Type B pancreatic cell (in vitro differentiated cells): ENCODE results near the gene NXT1. TPM values are rescaled to one million over a fixed set of nuclear protein-coding genes. Genes with fewer than 3 reads are reported as not detected.
A peak's percentile ranks its signal among the peaks of the same experiment; 100 is the strongest.

ENCODE experiments used
- DNase-seq: peaks from one replicate; pipeline ENCODE4 v3.0.0; 2021; ENCODE audit warnings: mixed read lengths; ENCODE audit not compliant: unreplicated experiment; ENCODE audit errors: extremely low spot score
- H3K27ac Mint-ChIP-seq: 2 replicates; pipeline ENCODE4 v1.8.0; 2021; ENCODE audit warnings: mild to moderate bottlenecking, mixed read lengths
- H3K27me3 Mint-ChIP-seq: 2 replicates; pipeline ENCODE4 v1.8.0; 2021; ENCODE audit warnings: mixed read lengths
- H3K36me3 Mint-ChIP-seq: 2 replicates; pipeline ENCODE4 v1.8.0; 2021; ENCODE audit warnings: mixed read lengths
- H3K4me1 Mint-ChIP-seq: one replicate; pipeline ENCODE4 v1.8.0; 2021; ENCODE audit warnings: mixed read lengths; ENCODE audit not compliant: unreplicated experiment
- H3K4me3 Mint-ChIP-seq: 2 replicates; pipeline ENCODE4 v1.8.0; 2021; ENCODE audit warnings: mild to moderate bottlenecking, mixed read lengths
- H3K9me3 Mint-ChIP-seq: 2 replicates; pipeline ENCODE4 v1.8.0; 2021; ENCODE audit warnings: mixed read lengths
- long read RNA-seq: library from polyadenylated mRNA; unstranded; transcript quantifications from one replicate; pipeline ENCODE4 v2.0.0, GENCODE V29; 2020
- total RNA-seq: library from RNA; stranded (reverse); gene quantifications from 2 replicates; pipeline ENCODE4 v1.2.1, GENCODE V29; 2021; ENCODE audit warnings: low replicate concordance
- TF ChIP-seq, protein P1 (sequence below): fragments of 200-600 bp; sonication (generic); conservative IDR thresholded peaks from 2 replicates; pipeline ENCODE4 v1.5.0; 2021; ENCODE audit warnings: antibody characterized with exemption, mild to moderate bottlenecking

The NXT1 gene
- 22.3 and 25.7 TPM in 2 replicates for total RNA-seq
- long read RNA-seq, transcript NXT1-201 (2 exons, 1,123 nt) = major isoform, 53 of 56 reads
- long read RNA-seq, partial matches to known transcripts = 0 of 56 reads
- long read RNA-seq, other reads (novel, unspliced or antisense) = 3 of 56 reads

DNA sequence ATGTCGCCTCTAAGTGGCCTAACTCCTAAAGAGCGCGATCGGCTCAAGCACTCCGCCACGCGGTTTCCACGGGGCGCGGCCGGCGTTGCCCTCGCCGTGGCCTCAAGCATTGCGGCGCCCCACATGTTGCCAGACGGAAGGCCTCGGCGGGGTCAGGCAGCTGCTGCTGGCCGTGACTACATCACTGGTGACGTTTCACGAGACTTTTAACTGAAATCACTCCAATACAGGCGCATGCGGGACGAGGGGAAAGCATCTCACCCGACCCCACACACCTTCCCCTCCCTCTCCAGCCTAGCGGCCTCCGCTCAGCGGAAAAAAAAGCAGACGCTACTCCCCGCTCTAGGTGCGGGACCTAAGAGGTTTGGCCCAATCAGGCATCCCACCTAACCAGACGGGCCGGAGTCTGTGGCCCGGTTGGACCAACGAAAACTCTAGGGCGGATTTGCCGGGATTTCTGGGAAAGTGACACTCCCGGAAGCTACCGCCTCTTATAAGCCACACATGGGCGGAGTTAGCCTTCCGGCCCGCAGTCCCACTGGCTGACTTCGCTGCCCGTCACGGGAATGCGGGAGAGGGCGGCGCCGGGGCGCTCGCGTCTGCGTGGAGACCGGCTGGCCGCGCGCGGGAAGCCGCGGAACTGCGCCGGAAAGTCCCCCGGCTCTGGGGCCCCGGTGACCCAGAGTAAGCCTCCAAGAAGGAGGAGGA is at the start of gene NXT1:
NXT1 (plus strand) TSS at position 596 of the 708 bp plus-strand sequence. CDS start 3,251 bp downstream, outside the sequence.
- TF ChIP-seq, protein P1, sequence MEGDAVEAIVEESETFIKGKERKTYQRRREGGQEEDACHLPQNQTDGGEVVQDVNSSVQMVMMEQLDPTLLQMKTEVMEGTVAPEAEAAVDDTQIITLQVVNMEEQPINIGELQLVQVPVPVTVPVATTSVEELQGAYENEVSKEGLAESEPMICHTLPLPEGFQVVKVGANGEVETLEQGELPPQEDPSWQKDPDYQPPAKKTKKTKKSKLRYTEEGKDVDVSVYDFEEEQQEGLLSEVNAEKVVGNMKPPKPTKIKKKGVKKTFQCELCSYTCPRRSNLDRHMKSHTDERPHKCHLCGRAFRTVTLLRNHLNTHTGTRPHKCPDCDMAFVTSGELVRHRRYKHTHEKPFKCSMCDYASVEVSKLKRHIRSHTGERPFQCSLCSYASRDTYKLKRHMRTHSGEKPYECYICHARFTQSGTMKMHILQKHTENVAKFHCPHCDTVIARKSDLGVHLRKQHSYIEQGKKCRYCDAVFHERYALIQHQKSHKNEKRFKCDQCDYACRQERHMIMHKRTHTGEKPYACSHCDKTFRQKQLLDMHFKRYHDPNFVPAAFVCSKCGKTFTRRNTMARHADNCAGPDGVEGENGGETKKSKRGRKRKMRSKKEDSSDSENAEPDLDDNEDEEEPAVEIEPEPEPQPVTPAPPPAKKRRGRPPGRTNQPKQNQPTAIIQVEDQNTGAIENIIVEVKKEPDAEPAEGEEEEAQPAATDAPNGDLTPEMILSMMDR = no peak
- no peaks in the 10 kb centered on the region for H3K9me3 Mint-ChIP-seq
- H3K4me1 Mint-ChIP-seq = peaks cover 28% of the 10 kb centered on the region
- peak within 1 kb of the TSS; percentile 100 for H3K27ac Mint-ChIP-seq
- H3K36me3 Mint-ChIP-seq = peaks cover 8% of the 10 kb centered on the region
- H3K4me3 Mint-ChIP-seq = peak within 1 kb of the TSS; percentile 100
- H3K27me3 Mint-ChIP-seq = no peaks in the 10 kb centered on the region
- peak; percentile 97 for DNase-seq

GRCh38 chr20:23301436-23302050 is 49.0 kb upstream of the NXT1 start:
- no peak for DNase-seq
- peaks cover 17% of the 10 kb centered on the region for H3K27me3 Mint-ChIP-seq
- H3K27ac Mint-ChIP-seq = no peak overlapping the region
- H3K4me3 Mint-ChIP-seq = no peak overlapping the region
- no peaks in the 10 kb centered on the region for H3K36me3 Mint-ChIP-seq
- H3K4me1 Mint-ChIP-seq = peaks cover 12% of the 10 kb centered on the region
- H3K9me3 Mint-ChIP-seq = no peaks in the 10 kb centered on the region
- TF ChIP-seq, protein P1 = no peak

DNA sequence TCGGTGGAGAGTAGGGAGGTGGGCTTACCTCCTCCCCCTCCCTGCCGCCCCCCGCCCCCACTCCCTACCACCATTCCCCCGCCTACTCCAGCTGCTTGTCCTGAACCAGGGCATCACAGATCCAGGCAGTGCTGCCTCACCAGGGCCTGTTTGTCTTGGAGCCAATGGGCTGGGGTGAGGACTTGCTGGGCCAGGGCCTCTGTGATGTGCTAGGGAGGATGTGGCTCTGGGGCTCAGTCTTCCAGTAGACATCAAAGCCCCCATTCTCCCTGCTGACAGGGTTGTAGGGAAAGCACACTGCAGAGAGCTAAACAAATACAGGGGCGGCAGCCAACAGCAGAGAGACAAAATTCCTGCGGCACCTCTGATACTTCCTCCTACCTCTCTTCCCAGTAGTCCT is 48.2 kb upstream of the NXT1 start:
- Mint-ChIP-seq H3K36me3 (no peaks in the 10 kb centered on the region), H3K4me1 (peaks cover 3% of the 10 kb centered on the region), H3K27me3 (peaks cover 17% of the 10 kb centered on the region), H3K27ac (no peak overlapping the region), H3K4me3 (no peak overlapping the region), H3K9me3 (no peaks in the 10 kb centered on the region)
- DNase-seq = no peak
- TF ChIP-seq, protein P1 = no peak

DNA sequence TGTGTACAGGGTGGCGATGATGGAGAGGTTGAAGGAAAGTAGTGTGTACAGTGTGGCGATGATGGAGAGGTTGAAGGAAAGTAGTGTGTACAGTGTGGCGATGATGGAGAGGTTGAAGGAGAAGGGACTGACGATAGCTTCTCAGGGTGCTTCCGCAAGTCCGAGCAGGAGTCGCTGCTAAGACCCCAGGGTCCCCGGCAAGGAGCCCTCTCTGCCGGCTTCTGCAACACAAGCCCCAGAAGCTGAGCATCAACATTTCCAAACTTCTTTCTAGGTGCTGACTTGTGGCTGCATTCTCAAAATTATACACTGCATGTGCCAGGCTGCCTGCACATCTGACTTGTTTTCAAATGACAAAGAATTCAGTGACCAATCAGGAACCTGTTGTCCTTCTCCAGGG is 47.8 kb upstream of the NXT1 start:
- DNase-seq = no peak
- H3K4me3 Mint-ChIP-seq = no peak overlapping the region
- no peaks in the 10 kb centered on the region for H3K9me3 Mint-ChIP-seq
- no peaks in the 10 kb centered on the region for H3K36me3 Mint-ChIP-seq
- TF ChIP-seq, protein P1 = no peak
- H3K27me3 Mint-ChIP-seq = peaks cover 15% of the 10 kb centered on the region
- H3K4me1 Mint-ChIP-seq = no peaks in the 10 kb centered on the region
- no peak overlapping the region for H3K27ac Mint-ChIP-seq

GRCh38 chr20:23303325-23304102 is 47.1 kb upstream of the NXT1 start:
- no peaks in the 10 kb centered on the region for H3K4me1 Mint-ChIP-seq
- H3K27me3 Mint-ChIP-seq = peaks cover 15% of the 10 kb centered on the region
- no peaks in the 10 kb centered on the region for H3K36me3 Mint-ChIP-seq
- no peak for DNase-seq
- TF ChIP-seq, protein P1 = no peak
- H3K9me3 Mint-ChIP-seq = peaks cover 6% of the 10 kb centered on the region
- no peak overlapping the region for H3K4me3 Mint-ChIP-seq
- no peak overlapping the region for H3K27ac Mint-ChIP-seq
